GM18858 (cell line): ENCODE results near the gene GTF2I.
"Not testable (repeated sequence)": the region's sequence is repeated elsewhere in the genome, so short reads cannot be mapped to it uniquely, and the experiment has no call there.

Experiments
- ATAC-seq: cut with Tn5 transposase; IDR thresholded peaks from one replicate; pipeline ENCODE4 v1.9.1; 2021; ENCODE audit not compliant: unreplicated experiment

Gene GTF2I

GRCh38 chr7:74656441-74656836, 1.1 kb upstream of the GTF2I start:
- no peak for ATAC-seq

GRCh38 chr7:74656837-74657691, 454 bp upstream of the GTF2I start:
- ATAC-seq: peak; percentile 48

- ATAC-seq: peak; percentile 30
Observed at GRCh38 chr7:74658178-74659004, 873 bp downstream of the GTF2I start.

- not testable (repeated sequence) for ATAC-seq
Observed at GRCh38 chr7:74660202-74660601, 2.7 kb downstream of the GTF2I start.

GRCh38 chr7:74661836-74662794, 4.6 kb downstream of the GTF2I start:
- ATAC-seq: not testable (repeated sequence)

GRCh38 chr7:74665296-74665938, 7.9 kb downstream of the GTF2I start:
- no peak for ATAC-seq

GRCh38 chr7:74667013-74667412, 9.5 kb downstream of the GTF2I start:
- not testable (repeated sequence) for ATAC-seq

- not testable (repeated sequence) for ATAC-seq
Observed at GRCh38 chr7:74667520-74667919, 10.0 kb downstream of the GTF2I start.

GRCh38 chr7:74671602-74672001, 14.1 kb downstream of the GTF2I start:
- no peak for ATAC-seq

- ATAC-seq: no peak
Observed at GRCh38 chr7:74672343-74672915, 14.9 kb downstream of the GTF2I start.

- ATAC-seq: no peak
Observed at GRCh38 chr7:74674166-74674565, 16.6 kb downstream of the GTF2I start.

GRCh38 chr7:74682829-74683228, 25.3 kb downstream of the GTF2I start:
- no peak for ATAC-seq

- no peak for ATAC-seq
Observed at GRCh38 chr7:74683799-74684198, 26.3 kb downstream of the GTF2I start.

- ATAC-seq: no peak
Observed at GRCh38 chr7:74684473-74684872, 27.0 kb downstream of the GTF2I start.

GRCh38 chr7:74684921-74685320, 27.4 kb downstream of the GTF2I start:
- no peak for ATAC-seq

GRCh38 chr7:74690474-74690873, 33.0 kb downstream of the GTF2I start:
- ATAC-seq: no peak

GRCh38 chr7:74704419-74704818, 46.9 kb downstream of the GTF2I start:
- not testable (repeated sequence) for ATAC-seq

- no peak for ATAC-seq
Observed at GRCh38 chr7:74707238-74707637, 49.7 kb downstream of the GTF2I start.

GRCh38 chr7:74708569-74709275, 51.2 kb downstream of the GTF2I start:
- no peak for ATAC-seq
